HG02763 (cell line): Measurements from ENCODE around the gene THSD4.

Source experiments
- ATAC-seq: cut with Tn5 transposase; IDR thresholded peaks from one replicate; pipeline ENCODE4 v1.9.1; 2021; ENCODE audit warnings: mild to moderate bottlenecking, moderate library complexity; ENCODE audit not compliant: unreplicated experiment

Gene THSD4

DNA sequence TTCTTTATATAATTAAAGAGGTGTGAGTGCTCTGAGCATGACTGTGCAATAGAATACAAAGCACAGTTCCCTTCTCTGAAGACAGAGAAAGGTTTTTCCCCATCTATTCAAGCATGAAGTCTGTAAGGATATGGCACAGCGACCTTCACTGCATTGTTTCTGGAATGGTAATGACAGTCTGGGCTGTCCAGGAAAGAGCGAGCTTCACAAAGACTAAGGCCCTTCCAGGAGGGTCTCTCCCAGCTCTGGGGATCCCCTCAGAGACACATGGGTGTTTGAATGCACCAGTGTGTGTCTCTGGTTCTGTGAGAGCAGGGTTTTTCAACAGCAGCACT, 515.2 kb downstream of the THSD4 start:
- no peak for ATAC-seq

DNA sequence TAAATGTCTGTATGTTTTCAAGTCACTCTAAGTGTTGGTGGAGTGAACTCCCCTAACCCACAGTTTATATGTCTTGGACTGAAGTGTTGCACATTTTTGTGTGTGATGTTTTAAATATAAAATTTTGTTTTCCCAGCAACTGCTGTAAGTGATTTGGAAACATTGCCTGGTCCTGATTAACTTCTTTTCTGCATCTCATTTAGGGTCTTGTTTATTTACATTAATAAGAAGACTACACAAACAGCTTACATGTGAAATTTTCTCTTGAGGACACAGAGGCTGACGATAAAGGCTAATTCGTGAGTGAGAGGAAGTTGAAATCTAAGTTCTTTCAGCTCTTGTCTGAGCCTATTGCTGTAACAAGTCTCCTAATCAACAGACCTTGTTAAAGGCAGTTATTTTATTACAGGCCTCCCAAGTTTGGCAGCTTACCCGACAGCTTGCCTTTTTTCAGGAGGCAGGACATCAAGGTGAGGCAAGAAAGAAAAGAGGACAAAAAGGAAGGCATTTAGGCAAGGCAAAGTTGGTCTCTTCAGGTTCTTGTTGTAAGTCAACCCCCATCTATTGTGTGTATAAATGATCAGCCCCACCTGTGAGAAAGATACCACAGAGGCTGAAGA, 517.4 kb downstream of the THSD4 start:
- no peak for ATAC-seq

DNA sequence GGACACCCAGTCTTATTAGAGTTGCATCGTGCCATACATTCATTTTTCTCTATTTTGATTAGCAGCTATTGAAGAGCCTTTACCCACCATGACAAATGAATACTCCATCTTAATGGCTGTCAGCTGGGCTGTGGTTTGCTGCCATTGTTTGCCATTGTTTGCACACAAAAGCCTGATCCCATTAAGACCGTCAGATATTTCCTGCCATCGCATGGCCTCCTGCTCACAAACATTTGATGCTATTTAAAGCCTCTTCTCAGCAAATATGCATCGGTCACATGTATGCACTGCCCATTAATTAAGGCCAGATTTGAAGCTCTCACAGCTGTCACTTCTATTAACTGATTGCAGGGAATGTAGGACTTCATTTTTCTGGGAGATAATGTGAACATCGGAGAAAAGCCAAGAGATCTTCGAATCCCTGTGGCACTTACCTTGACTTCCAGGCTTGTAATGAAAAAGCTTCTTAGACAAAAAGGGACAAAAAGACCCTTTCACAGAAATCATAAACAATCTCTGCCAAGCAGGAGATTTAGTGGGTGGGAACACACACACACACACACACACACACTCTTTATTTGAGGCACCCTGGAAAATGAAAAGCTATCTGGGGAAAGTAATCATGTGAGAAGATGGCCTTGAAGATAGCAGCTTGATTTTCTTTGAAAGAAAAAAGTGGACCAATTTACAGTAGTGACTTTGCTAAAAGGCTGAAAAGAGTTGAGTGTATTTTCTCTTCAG, 519.7 kb downstream of the THSD4 start:
- ATAC-seq, result no peak

DNA sequence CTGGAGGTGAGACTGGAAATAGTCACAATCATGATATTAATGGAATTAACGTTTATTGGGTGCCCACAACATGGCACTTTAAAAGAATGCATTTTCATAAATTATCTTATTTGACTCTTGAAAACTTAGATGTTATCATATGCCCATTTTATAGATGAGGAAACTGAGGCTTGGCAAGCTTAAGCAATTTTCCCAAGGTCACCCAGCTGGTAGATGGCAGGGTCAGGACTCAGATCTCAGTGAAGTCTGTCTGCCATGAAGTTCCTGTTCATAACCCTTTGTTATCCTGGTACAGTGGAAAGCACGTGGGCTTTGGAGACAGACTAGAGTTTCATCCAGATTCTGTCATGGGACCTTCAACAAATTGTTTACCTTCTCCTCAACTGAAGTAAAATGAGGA, 520.5 kb downstream of the THSD4 start:
- ATAC-seq, result no peak

DNA sequence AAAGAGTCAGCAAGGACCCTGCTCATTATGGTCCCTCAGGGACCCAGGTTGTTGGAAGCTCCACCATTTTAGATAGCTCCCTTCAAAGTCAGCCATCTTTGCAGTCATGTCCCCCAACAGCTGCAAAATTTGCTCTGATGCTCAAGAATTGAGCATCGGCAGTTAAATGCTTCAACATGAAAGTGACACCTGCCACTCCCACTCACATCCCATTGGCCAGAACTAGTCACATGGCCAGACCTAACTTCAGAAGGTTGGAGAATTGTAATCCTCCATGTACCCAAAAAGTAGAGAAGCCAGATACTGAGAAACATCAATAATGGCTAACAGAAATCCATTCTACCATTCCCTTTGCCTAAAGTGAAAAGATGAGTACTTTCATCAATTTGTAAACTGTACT, 523.6 kb downstream of the THSD4 start:
- ATAC-seq, result no peak

DNA sequence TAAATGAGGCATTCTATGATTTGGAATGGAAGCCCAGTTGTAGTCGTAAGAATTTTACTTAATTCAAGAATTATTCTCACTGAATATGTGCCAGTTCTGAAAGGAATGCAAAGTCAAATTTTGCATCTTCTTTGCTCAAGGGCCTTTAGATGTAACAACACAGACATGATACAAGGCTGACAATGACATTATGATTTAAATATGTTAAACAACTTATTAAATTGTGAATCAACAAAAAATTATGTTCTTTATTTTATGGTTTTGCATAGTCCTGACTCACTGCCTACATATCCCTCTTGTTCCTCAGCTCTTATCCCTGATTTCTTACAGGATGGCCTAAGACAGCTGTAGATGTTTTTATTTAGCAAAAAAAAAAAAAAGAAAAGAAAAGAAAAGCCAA, 524.2 kb downstream of the THSD4 start:
- no peak for ATAC-seq

DNA sequence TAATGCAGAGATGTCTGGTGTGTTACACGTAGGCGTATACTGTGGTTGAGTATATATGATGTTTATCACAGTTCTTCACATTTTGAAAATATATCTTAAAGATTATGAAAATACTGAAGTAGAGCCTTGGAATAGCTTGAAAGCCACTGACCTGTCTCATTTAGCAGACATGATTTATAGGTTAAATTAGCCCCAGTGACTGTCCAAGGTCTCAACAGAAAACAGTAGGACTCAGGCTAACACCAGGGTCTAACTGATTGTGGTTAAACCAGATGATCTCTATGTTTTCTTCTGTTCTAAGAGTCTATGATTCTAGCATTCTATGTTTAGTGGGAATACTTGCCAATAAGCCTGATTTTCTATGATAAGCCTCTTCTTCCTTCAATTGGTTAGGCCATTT, 528.6 kb downstream of the THSD4 start:
- ATAC-seq, result no peak

DNA sequence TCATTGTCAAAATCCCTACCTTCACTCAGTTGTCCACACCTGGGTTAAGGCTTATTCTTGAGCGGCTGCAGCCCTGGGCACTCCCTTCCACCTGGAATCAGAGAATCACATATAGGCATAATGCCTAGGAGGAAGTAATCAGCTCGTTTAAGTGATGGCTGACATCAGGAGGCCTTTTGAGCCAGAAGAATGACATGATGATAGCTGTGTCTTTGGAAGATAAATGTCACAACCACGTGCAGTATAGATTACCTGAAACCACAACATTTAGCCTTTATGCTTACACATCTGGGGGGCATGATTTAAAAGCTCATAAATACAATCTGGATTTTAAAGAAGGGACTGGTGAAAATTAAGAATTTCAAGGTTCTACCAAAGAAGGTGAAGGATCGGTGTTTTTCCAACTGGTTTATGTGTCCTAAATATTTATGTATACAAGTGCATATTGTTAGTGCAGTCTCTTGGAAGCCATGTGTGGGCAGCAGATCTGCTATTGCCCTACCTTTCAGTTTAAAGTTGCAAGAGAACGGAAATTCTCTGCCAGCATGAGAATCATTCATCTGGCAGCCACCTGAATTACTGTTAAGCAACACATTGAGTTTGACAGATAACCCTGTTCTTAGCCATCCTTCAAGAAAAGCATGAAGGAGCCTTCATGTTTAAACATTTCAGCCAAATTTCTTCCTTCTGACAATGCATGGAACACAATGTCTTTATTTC, 531.7 kb downstream of the THSD4 start:
- no peak for ATAC-seq

DNA sequence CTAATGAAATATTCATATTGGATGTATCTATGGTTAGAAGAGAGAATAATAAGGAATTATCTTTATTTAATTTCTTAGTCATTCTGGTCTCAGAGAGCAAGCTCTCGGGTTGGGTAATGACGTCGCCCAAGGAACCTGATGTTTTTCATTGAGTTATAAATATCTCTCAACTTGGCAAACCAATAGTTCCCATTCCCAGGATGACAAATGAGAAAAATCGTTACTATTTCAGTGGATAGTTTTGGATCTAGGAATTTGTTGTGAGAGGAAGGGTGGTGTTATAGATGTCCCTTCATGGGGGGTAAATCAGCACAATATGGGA, 532.2 kb downstream of the THSD4 start:
- ATAC-seq, result no peak

DNA sequence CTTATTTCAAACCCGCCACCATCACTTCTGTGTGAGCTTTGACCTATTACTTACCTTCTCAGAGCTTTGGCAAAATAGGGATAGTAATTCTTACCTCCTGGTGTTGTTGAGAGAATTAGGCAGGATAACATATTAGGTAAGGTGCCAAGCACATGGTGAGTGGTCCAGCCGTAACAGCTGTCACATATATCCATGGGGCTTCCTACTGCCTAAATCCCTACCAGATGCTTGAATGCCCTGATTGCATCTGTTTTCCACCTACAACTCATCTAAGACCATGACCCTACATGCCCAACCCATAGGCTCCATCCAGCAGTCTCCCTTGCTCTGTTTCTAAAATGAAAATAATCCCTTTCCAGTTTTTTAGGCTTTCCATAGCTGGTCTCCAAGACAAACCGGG, 532.8 kb downstream of the THSD4 start:
- ATAC-seq, result no peak

DNA sequence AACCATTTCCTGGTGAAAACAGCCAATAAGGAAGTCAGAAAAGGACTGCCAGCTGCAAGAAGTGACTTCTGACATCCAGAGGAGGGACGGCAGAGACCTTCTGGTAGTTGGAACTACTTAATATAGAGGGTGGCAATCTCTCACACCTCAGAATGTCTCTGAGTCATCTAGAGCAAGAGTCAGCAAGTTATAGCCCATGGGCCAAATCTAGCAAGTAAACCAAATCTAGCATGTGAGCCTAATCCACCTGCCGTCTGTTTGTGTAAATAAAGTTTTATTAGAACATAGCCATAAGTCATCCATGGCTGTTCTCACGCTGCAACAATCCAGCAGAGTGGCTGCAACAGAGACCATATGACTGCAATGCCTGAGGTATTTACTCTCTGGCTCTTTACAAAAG, 534.6 kb downstream of the THSD4 start:
- ATAC-seq, result no peak

DNA sequence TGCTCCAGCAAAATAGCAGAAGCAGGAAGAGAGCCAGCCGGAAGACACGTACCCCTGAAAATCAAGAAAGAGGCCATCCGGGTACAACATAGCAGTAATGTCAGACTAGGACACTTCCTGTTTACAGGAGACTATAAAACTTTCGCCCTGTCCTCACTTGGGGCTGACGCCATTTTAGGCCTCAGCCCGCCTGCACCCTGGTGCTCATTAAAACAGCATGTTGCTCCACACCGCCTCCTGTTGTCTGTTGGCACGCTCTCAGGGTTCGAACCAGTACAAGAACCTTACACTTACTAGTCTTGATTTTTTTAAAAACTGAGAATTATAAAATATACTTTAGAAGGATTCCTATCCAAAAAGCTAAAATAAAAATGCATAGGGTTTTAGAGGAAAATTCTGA, 535.3 kb downstream of the THSD4 start:
- no peak for ATAC-seq

DNA sequence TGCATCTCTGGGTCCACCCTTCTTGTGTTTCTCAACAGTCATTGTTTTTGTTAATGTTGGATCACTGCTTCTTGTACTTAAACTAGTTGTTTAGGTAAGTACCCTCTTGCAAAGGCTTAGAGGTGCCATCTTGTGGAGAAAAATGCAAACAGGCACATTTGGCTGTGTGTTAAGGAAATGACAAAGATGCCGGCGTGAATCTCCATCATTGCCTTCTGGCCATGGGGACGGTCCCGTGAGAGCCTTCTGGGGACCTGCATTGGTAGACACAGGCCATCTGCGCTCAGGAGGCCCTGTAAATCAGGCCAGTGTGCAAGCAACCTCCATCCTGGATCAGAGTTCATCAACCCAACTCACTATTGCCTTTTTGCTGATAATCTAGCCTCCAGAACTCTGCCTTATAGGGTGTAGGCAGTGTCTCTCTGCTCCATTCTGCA, 536.5 kb downstream of the THSD4 start:
- no peak for ATAC-seq

DNA sequence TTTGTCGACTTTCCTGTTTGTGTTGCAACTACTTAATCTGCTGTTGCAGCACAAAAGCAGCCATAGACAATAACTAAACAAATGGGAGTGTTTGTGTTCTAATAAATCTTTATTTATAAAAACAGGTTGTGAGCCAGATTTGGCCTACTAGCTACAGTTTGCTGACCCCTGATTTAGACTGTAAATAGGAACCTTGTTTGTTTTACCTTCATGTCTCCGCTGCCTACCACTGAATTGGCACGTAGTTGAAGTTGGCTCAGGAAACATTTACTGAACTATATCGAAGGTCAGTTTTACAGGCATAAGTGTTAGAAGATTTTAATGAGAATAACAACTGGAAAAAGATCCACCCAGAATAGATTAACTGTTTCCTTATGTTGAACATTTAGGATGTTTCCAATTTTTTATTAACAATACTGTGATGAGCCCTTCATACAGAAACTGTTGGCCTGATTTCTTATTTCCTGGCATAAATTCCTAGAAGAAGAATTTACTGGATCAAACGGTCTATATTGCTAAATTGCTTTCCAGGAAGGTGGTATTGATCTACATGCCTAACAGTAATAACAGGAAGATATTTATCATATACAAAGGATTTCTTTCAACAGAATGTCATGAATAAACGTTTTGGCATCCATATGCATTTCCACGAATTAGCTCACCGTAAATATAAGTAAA, 538.9 kb downstream of the THSD4 start:
- no peak for ATAC-seq

DNA sequence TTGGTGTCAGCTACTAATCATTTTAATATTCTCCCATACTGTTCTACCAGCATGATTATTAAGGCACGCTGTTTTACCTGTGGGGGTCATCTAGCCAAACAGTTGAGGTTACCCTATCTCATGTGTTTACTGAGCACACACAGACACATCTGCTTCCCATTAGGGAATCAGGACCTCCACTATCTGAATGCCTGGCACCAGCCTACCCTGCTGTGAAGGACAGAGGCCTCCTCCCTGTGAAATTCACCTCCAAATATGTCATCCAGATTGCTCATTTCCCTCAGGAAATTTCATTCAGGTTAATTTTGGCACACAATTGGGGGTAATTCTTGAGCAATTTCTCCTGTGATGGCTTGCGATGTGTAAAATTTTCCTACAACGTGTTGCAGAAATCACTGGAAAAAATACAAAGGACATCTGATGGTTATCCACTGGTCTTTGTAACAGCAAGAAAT, 539.5 kb downstream of the THSD4 start:
- no peak for ATAC-seq

DNA sequence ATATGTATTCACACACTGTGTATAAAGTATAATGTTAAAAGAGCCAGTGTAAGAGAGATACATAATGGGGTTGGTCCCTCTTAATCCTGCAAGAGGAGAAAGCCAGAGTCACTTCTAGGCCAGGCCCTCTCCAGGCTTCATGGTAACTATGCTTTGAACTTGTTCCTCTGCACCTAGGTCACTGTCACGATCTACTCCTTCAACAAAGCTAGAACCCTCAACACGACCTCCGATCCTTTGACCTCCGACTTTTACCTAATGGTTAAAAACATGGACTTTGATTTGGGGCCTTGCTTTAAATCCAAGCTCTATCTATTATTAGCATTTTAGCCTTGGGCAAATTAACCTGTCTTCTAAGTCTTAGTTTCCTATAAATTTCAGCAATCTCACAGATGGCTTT, 541.2 kb downstream of the THSD4 start:
- no peak for ATAC-seq

DNA sequence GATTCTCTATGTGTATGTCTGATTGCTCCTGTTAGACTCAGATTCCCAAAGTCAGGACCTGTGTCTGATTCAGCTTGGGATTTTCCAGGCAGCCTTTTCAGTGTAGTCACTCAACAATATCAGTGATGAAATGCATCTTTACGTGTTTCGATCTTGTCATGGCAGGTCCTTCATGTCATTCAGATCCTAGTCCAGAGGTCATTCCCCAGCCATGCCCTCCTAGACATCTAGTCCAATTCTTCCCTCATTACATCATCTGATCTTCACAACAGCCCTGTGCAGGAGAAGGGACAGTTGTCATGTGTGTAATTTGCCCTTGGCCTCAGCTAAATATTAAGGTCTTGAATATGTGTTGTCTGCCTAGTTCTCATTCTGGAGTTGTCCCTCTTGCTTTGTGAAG, 541.9 kb downstream of the THSD4 start:
- no peak for ATAC-seq

DNA sequence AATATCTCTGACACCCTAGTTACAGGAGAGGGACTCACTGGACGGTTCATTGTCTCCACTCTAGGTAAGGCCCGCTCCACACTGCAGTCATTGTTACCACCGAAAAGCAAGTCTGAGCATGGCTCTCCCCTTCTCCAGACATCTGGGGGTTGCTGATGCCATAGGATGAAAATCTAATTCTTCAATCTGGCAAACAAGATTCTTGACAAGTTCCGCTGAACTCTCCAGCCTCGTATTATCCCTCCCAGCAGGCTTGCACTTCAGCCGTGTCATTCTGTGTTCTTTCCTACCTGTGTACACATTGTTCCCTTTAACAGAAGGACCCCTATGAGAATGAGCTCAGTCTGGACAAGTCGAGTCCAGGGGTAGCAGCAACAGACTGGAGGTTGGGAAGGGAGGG, 542.8 kb downstream of the THSD4 start:
- ATAC-seq, result no peak

DNA sequence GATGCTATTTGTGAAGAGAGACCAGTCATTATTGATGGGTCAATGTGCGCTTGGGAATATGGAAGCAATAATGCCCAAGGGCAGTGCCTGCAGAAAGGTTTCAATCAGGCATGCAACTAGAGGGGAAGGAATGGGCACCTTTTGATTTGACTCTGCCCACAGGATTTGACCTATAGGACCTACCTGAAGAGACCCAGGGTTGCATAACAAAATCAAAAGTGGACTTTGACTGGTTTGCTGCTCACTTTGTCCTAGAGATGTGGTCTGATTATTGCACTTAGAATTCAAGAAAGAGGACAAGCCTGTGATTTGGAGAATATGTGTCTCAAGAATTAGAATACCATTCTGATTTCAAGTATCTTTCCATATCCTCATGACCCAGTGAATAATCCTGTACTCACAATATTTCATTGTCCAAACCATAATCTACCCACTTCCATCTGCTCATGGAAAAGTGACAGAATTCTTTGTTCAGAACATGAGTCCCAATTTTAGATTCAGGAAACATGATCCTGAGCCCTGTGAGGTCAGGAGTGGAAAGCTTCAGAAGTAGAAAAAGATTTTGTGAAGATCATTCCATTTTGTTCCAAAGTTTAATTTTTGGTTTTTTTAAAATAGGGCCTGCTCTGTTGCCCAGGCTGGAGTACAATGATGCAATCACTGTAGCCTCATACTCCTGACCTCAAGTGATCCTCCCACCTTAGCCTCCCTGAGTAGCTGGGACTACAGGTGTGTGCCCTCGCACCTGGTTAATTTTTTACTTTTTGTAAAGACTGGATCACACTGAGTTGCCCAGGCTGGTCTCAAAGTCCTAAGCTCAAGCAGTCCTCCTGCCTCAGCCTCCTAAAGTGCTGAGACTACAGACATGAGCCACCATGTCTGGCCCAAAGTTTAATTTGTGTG, 543.8 kb downstream of the THSD4 start:
- no peak for ATAC-seq

DNA sequence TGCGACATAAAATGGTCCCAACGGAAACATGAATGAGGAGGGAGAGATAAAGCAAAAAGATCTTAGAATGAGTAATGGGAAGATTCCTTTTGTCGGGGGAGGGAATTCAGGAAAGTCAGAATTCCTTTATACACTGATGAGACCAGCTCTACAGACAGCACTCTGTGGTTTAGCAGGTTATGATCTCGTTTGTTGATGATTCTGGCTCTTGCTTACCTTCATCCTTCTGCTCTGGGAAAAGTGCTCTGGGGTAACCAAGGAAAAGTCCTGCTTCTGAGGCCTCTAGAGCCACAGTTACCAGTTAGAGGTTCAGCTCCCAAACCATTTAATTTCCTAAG, 544.4 kb downstream of the THSD4 start:
- ATAC-seq, result no peak

DNA sequence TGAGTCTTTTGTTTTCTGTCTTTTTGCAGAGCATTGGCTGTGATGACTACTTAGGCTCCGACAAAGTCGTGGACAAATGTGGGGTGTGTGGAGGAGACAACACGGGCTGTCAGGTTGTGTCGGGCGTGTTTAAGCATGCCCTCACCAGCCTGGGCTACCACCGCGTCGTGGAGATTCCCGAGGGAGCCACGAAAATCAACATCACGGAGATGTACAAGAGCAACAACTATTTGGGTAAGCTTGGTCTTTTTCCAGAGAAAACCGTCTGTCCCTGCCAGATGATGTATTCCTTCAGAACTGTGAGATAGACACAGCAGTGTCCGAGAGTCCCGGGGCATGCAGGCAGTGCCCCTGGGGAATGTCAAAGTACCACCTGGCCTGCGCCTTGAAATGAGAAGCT, 545.2 kb downstream of the THSD4 start:
- ATAC-seq, result no peak
